H1 (cell line): ENCODE measurements around the gene OVOL3.

Source experiments
- EZH2 ChIP-seq: fragments of 200-600 bp; sonication (generic); IDR thresholded peaks from 2 replicates; pipeline ENCODE4 v1.7.1; 2012; ENCODE audit warnings: low read depth, mild to moderate bottlenecking, moderate library complexity, low read length, inconsistent platforms; ENCODE audit not compliant: severe bottlenecking
- POLR2A ChIP-seq, 2 experiments: IDR thresholded peaks; 1 replicate in 1 of 2; 2 replicates in 1 of 2; pipeline ENCODE4 v1.6.1; 2011; ENCODE audit warnings: low read depth in 2 of 2, low read length in 2 of 2, mild to moderate bottlenecking in 2 of 2; ENCODE audit errors: control extremely low read depth in 1 of 2
- ZNF274 ChIP-seq: IDR thresholded peaks from 2 replicates; pipeline ENCODE4 v1.7.0; 2012; ENCODE audit warnings: low read length, borderline replicate concordance; ENCODE audit errors: extremely low read depth

GRCh38 chr19:36116344-36116637 is 5.3 kb downstream of the OVOL3 start:
- TF ChIP-seq EZH2 (no peak), POLR2A (IDR thresholded peaks at IDR 0.05; ENCODE audit: control extremely low read depth in 1 of 2, low read depth in 2 of 2, low read length in 2 of 2) (no peak), ZNF274 (no peak)
